ENCODE data around the gene ITGB2.
"Not testable (repeated sequence)": the region's sequence is repeated elsewhere in the genome, so short reads cannot be mapped to it uniquely, and the experiment has no call there.

Gene ITGB2

DNA sequence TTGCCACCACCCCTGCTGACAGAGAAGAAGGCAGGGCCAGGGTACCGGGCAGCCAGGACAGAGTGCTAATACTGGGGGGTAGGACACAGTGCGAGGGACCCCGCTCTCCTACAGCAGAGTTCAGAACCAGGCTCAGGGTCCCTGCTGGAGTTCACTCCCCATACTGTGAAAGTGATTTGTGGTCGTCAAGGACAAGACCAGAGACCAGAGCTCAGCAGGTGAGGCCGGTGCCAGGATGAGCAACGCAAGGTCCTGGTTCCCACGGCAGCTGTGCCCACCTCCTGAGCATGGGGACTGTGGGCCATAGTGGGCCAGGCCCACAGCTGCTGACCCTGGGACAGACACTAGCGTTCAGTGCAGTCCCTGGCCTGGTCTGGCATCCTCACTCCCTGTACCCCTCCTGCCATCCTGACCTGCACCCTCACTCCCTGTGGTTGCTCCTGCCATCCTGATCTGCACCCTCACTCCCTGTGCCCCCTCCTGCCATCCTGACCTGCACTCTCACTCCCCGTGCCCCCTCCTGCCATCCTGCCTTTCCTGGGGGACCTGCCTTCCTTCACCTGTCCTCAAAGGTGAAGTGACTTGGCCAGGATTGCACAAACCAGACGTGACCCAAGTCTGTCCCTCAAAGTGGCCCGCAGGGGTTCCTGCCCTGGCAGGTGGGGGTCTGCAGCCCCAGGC, 33.4 kb downstream of the ITGB2 start:
- no peak for DNase-seq (ENCODE audit: low read depth in 1 of 2, low spot score in 1 of 2)

DNA sequence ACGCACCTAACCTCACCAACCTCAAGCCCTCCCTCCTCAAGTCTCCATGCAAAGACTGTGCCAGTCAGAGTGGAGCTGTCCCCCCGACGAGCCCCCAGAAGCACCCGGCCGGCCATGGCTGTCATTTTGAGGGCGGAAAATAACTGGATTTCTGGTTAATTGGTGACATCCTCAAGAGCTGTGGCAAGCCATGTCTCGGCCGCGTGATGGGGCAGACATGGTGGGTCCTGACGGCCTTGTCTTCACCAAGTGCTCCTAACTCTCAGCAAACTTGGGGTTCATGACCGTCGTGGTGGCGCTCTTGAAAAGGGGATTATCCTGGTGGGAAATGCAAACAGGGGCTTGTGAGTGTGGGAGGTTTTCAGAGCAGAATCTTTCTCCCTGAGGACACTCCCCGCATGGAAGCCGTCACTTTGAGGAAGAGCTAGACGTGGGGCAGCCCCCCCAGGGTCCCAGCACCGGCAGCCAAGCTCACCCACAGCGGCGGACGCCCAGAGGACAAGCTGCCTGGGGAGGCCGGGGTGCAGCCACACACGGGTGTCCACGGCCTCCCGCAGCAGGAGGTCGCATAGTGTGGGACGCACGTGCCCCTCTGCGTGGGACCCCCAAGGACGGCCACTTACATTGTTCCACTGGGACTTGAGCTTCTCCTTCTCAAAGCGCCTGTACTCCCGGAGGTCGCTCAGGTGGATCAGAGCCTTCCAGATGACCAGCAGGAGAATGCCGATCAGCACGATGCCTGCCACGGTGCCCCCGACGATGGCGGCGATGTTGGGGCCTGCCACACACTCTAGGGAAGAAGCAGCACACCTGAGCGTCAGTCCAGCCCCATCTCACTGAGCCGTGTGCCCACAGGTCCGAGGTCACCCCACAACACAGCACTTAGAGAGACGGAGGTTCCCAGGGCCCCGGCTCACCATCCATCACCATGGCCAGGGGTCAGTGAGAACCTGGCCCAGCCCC, 34.3 kb downstream of the ITGB2 start:
- DNase-seq (ENCODE audit: low read depth in 1 of 2, low spot score in 1 of 2): no peak

DNA sequence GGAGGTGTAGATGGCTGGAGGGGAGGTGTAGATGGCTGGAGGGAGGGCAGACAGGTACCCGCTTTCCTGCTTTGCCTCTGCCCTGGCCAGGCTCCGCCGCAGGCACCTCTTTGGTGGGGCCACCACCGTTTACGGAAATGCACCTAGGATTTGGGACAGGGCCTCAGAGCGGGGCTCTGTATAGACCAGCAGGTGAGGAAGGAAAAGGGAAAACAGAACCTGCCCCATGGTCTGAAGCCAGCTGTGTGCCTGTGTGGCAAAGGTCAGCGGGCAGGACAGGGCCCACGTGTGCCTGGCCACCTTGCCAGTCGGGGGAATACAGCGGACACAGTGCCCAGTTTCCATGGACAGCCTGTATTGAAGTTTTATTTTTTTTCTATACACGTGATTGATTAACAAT, 35.1 kb downstream of the ITGB2 start:
- no peak for DNase-seq (ENCODE audit: low read depth in 1 of 2, low spot score in 1 of 2)

DNA sequence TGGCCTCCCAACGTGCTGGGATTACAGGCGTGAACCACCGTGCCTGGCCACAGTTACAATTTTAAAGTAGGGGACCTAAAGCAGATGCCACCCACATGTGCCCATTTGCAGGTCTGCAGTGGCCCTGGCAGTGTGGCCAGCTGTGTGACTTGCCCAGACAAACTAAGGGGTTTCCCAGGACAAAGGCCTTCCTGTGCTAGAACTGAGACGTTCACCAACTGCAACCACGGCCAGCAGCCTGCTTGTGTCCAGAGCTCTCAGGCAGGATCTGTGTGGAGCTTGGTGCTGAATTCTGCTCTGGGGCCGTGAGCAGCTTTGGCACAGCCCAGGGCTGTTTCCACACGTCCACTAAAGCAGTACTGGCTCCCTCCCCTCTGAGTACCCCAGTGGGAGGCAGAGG, 36.6 kb downstream of the ITGB2 start:
- DNase-seq (ENCODE audit: low read depth in 1 of 2, low spot score in 1 of 2): no peak

GRCh38 chr21:44883250-44883649, 37.4 kb downstream of the ITGB2 start:
- DNase-seq (ENCODE audit: low read depth in 1 of 2, low spot score in 1 of 2): no peak

DNA sequence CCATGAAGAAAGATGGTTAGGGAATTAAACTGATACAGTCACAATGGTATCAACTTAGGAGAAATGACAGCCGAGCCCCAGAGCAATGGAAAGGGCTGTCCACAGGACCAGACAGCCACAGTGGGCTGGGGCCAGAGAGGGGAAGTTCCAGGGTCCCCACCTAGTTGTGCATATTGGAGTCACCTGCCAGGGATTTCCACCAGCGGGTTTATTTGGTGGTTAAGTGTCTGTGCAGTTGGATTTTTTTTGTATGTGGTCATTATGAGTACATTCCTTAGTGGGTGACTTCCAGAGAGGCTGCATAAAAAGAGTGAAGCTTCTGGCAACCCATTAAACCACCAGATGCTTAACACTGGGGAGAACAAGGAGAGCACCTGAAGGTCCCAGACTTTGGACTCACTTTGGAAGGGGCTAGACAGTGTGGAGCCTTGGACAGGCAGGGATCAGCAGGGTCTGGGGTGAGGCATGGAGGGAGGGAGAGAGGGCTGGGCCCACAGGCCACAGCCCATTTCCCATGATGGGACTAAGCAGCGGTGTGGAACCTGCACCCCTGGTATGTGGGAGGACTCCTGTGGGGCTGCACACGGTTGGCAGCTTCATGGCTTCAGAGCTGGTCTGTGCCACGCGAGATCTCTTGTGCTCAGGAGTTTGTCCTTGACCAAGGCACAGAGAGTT, 39.4 kb downstream of the ITGB2 start:
- no peak for DNase-seq (ENCODE audit: low read depth in 1 of 2, low spot score in 1 of 2)

DNA sequence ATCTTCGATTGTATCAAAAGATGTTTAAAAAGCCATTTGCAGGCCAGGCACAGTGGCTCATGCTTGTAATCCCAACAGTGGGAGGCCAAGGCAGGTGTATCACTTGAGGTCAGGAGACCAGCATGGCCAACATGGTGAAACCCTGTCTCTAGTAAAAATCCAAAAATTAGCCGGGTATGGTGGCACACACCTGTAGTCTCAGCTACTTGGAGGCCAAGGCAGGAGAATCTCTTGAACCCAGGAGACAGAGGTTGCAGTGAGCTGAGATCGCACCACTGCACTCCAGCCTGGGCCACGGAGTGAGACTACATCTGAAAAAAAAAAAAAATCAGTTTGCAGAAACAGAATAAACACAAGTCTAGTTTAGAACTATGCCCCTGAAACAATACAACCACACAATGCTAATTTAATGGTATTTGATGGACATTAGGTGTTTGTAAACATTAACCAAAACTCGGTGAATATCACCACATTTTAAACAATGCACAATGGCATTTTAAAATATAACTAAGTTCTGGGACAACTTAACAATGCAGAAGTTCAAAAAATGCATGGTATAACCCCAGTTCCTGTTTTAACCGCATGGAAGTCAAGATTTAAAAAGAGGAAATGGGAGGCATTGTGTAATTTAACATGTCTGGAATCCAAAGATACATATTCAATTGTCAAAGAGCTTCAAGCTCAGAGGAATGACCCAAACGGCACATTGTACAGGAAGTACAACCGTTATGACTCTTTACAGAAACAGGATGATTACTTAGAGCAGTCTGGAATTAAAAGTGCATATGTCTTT, 40.1 kb downstream of the ITGB2 start:
- no peak for DNase-seq (ENCODE audit: low read depth in 1 of 2, low spot score in 1 of 2)

- DNase-seq (ENCODE audit: low read depth in 1 of 2, low spot score in 1 of 2): not testable (repeated sequence)
Measured at GRCh38 chr21:44879238-44879637, 41.5 kb downstream of the ITGB2 start.

DNA sequence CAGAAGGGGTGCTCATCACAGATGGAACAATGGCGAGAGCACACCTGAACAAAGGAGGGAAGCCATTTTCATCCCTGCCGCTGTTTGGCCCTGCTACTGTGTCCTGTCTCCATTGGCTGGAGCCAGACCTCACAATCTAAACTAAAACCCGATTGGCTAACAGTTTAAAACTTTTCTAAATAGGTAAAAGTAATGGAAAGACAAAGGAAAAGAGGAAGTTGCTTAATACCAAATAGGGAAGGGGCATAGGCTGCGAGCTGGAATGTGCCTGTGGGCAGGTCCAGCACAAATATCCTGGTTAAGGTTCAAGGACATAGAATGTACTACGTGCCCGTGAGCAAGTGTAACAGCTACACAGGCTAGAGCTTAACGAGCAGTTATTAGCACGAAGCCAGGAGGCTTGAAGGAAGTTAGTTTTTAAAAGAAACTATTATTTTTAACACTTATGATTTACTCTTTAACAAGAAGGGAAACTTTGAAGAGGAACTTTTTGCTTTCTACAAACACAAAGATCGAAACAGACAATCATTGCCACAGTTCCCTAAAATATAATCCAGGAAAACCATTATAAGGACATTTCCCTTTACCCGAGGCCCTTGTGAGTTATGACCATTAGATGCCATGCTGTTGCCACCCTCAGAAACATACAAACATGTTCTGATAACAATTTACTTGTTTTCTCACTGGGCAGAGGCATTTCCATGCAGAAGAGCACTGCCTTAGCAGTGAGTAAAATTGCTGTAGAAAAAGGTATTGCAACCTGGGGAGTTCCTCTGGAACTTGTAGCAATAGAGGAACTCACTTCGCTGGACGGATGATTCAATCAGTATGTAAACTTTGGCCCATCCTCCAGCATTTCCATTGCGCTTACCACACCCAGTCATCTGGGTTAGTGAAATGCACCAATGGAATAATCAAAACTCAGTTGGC, 42.4 kb downstream of the ITGB2 start:
- DNase-seq (ENCODE audit: low read depth in 1 of 2, low spot score in 1 of 2): no peak

DNA sequence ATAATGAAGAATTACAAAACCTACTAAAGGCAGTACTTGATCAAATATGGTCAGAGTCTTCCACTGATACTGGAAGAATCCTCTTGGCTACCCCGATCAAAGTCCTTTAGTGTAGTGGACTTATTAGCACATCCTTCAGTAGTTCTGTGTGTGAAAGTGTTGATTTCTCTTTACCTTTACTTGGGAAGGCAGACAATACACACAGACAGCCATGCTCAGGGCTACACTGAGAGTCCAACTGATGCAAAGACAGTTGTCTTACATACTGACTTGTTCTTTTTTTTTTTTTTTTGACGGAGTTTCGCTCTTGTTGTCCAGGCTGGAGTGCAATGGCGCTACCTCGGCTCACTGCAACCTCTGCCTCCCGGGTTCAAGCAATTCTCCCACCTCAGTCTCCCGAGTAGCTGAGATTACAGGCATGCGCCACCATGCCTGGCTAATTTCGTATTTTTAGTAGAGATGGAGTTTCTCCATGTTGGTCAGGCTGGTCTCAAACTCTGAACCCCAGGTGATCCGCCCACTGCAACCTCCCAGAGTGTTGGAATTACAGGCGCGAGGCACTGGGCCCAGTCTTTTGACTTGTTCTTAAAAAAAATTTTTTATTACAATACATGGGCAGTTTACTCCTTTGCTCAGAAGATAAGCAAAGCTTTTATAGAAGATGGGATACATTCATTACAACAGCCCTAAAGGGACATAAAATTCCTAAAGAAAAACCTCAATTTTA, 43.7 kb downstream of the ITGB2 start:
- DNase-seq (ENCODE audit: low read depth in 1 of 2, low spot score in 1 of 2): no peak

GRCh38 chr21:44875316-44875700, 45.4 kb downstream of the ITGB2 start:
- DNase-seq (ENCODE audit: low read depth in 1 of 2, low spot score in 1 of 2): no peak

DNA sequence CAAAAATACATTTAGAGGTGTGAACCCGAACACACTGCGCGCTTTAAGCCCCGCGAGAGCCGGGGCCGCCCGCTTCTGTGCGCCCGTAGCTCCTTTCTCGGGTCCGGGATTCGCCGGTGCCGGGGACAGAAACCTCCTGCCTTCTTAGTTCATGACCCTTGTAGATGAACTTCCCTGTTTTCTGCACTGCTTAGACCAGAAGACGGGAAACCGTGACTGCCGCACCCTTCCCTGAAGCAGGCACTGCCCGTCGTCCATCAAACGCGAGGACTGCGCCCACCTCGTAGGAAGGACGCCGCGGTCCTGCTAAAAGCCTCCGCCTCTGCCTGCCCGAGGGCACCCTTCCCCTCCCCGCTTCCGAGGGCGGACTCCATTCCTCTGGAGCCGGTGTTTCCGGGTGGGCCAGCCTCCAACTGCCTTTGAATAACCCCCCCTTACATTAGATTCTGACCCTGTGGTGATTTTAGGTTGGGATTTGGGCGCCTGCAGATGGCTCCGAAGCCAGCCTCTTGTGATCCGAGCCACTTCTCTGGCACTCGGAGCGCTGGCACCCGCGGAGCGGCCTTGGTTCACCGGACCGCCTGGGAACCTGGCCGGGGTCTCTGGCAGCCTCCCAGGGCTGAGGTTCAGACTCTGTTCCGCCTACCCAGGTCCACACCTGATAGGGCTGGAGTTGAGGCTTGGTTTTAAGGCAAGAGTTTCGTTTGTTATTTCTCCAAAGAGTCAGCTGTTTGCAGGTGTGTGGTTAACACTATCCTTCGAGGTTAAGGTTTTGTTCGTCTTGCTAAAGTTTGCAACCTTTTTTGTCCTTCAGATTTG, 46.0 kb downstream of the ITGB2 start:
- no peak for DNase-seq (ENCODE audit: low read depth in 1 of 2, low spot score in 1 of 2)

DNA sequence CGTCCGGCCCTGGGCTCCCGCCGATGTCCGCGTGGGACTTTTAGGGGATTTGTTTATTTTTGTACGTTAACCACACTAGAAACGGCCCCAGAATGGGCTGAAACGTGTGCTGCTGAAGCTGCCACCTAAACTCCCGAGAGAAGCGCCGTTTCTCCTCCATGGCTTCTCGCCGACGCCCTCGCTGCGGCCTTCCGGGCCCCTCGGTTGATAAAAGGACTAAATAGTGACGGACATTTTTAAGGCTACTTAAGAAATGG, 46.5 kb downstream of the ITGB2 start:
- DNase-seq (ENCODE audit: low read depth in 1 of 2, low spot score in 1 of 2): no peak

GRCh38 chr21:44873356-44874239, 47.1 kb downstream of the ITGB2 start, which contains the start of gene PTTG1IP:
PTTG1IP (minus strand) TSS chr21:44873690; CDS start chr21:44873616, 74 bp downstream.
- peak; percentile 99 for DNase-seq (ENCODE audit: low read depth in 1 of 2, low spot score in 1 of 2)

DNA sequence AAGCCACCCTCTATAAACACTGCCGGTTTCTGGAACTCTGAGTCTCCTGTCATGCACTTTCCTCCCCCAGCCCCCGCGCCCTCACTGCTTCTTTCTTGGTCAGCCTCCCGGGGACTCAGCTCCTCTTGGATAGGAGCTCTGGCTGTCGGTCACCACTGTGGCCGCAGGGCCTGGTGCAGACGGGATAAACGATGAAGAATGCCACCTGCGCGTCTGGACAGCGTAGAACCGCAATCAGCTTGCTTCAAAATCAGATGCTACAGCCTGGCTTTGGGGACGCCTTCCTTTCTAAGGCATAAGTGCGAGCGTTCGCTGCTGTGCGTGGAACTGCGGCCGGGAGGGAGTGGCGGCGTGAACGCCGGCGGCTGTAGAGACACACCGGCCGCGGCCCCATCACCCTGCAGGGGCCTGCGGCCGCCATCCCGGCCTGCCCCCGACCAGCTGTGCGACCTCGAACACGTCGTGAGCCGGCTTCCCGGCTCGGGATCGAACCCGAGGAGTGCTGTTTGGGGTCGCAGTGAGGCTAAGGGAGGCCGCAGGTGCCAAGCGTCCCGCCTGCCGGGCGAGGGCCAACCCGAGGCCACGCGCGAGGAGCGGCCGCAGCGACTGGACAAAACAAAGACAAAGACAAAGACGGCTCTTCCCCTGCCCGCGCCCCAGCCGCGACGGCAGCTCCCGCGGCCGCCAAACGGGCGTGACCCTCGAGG, 47.9 kb downstream of the ITGB2 start:
- DNase-seq (ENCODE audit: low read depth in 1 of 2, low spot score in 1 of 2): no peak

GRCh38 chr21:44872323-44872648, 48.4 kb downstream of the ITGB2 start:
- no peak for DNase-seq (ENCODE audit: low read depth in 1 of 2, low spot score in 1 of 2)

- DNase-seq (ENCODE audit: low read depth in 1 of 2, low spot score in 1 of 2): no peak
Measured at GRCh38 chr21:44871576-44872269, 49.0 kb downstream of the ITGB2 start.

All from stimulated activated CD4-positive, alpha-beta T cell treated with anti-CD3 and anti-CD28 coated beads, Interleukin-15, amount 100 ng/mL, for 1 hour (primary cell).